HFF-Myc (cell line): ENCODE measurements around the gene CDH22.

Experiments
- DNase-seq: peaks from one replicate; pipeline ENCODE4 v3.0.0-alpha.2; 2011; ENCODE audit warnings: low read depth; ENCODE audit errors: extremely low read depth
- H3K4me3 ChIP-seq: replicated peaks from 2 replicates; pipeline ENCODE4 v1.5.1; 2011; ENCODE audit warnings: low read depth, mild to moderate bottlenecking, control low read depth, low read length
- TF ChIP-seq, protein P1 (sequence below): IDR thresholded peaks from 2 replicates; pipeline ENCODE4 v1.5.1; 2012; ENCODE audit warnings: mild to moderate bottlenecking, low read depth, low read length, control low read depth; ENCODE audit errors: missing control alignments

Gene CDH22

DNA sequence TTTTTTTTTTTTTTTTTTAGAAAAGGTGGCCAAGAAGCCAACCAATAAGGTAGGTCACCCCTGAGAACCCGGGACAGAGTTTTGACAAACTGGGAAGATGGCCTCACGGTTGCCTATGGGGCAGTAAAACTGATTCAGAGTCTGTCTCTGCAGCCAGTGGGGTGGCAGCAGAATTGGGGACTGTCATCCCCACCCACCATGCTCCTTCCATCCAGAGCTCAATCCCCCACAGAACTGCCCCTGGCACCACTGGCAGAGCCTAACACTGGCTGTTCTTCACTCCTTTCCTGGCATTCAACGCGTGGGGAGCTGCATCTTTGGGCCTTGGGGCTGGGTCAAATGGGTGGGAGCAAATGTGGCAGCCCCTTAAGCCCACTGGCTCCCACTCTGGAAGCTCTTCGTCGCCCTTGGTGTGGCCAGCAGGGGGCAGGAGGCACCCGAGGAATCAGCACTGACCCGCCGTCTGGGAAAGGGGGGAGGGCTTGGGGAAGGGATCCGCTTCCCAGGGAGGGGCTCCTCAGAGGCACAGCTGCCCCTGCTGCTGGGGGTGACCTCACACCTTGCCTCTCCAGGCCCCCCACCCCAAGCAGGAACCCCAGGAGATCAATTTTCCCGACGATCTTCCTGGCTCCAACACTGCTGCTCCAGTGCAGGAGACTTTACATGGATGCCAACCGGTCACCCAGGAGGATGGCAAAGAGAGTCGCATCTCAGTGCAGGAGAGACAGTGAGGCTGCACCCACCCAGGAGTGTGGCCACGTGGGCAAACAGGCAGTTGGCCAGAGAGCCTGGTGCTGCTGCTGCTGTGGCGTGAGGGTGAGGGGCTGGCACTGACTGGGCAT lies 179.8 kb downstream of the CDH22 start:
- no peak overlapping the region for H3K4me3 ChIP-seq
- TF ChIP-seq, protein P1, sequence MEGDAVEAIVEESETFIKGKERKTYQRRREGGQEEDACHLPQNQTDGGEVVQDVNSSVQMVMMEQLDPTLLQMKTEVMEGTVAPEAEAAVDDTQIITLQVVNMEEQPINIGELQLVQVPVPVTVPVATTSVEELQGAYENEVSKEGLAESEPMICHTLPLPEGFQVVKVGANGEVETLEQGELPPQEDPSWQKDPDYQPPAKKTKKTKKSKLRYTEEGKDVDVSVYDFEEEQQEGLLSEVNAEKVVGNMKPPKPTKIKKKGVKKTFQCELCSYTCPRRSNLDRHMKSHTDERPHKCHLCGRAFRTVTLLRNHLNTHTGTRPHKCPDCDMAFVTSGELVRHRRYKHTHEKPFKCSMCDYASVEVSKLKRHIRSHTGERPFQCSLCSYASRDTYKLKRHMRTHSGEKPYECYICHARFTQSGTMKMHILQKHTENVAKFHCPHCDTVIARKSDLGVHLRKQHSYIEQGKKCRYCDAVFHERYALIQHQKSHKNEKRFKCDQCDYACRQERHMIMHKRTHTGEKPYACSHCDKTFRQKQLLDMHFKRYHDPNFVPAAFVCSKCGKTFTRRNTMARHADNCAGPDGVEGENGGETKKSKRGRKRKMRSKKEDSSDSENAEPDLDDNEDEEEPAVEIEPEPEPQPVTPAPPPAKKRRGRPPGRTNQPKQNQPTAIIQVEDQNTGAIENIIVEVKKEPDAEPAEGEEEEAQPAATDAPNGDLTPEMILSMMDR = peak; percentile 55
- no peak for DNase-seq

DNA sequence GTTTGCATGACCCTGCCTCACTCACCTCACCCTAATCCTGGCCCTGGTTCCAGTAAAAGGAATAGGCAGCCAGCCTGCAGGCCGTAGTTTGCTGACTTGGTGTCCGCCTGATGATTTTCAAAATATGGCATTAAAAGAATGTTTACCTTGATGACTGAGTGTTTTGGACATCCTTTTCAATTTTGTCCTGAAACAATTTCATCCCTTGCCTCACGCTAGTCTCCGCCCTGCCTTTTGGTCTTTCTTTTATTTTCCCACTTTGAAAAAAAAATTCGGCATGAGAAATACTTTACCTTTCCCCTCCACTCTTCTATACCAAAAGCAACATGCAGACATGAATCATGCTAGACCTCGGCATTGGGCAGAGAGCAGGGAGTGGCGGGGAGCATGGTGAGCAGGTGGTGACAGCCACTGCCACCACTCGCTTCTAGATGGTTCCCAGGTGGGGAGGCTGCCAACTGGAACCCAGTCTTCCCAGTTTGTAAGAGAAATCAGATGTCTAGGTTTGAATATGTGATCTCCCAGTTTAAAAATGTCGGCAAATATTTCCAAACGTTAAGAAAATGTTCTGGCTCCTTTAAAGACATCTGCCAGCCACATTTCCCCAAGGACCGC lies 180.8 kb downstream of the CDH22 start:
- no peak overlapping the region for H3K4me3 ChIP-seq
- TF ChIP-seq, protein P1 = no peak
- no peak for DNase-seq

- H3K4me3 ChIP-seq = no peak overlapping the region
- DNase-seq = no peak
- TF ChIP-seq, protein P1 = no peak
Observed at GRCh38 chr20:46126440-46127056, 181.8 kb downstream of the CDH22 start.
